Measurements from ENCODE around the gene SERAC1. TPM values are rescaled to one million over a fixed set of nuclear protein-coding genes. Genes with fewer than 3 reads are reported as not detected.

SERAC1 gene
- polyA plus RNA-seq, 1 of the 3 experiments (the other 2 are of a cell fraction) = 5.6 TPM

DNA sequence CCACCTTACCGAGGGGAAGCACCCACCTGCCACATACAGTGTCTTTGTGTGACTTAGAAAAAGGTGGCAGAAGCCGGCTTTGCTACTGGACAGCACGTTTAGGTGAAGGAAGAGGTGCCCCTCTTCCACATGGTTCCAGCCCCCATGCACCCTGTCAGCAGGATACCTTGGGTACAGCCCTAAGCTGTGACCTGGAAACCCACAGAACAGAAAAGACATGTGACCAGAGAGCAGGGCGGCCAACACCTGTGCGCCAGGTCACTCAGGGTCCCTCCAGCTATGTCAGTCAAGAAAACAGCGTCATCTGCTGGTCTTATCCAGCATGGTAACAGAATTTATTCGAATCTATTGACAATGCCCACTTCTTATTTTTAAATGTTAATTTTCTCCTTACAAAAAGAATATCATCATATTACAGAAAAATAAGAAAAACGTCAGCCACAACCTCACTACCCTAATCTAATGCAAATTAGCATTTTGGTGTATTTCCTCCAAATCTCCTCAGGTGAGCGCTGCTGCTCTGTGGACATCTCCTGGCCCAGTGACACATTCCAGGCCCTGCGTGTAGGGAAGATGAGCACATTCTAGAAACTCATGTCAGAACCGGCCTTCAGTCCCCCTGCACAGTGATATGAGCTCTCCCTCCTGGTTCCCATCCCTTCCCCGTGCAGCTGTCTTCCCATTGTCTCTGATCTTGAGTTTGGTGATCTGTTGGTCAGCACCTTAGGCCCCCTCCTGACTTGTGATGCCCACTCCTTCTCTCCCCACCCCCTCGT, 37.3 kb upstream of the SERAC1 start:
- Histone ChIP-seq H4K20me1 (ENCODE audit: insufficient read depth) (no peaks in the 10 kb centered on the region), H3K9ac (no peak overlapping the region), H3K27me3 (ENCODE audit: insufficient read depth) (no peaks in the 10 kb centered on the region), H3K27ac (ENCODE audit: low read depth in 2 of 2, low read length in 1 of 2) (no peak overlapping the region), H3K36me3 (replicated peaks in 1 of 2; ENCODE audit: control insufficient read depth in 1 of 2, insufficient read depth in 2 of 2, low read length in 1 of 2) (no peaks in the 10 kb centered on the region), H3F3A (replicated peaks; ENCODE audit: insufficient read depth) (peaks cover 16% of the 10 kb centered on the region), H2AFZ (ENCODE audit: low read depth) (no peak overlapping the region), H3K9me3 (no peaks in the 10 kb centered on the region), H3K4me3 (ENCODE audit: low read depth in 2 of 2, low read length in 1 of 2) (no peak overlapping the region), H3K79me2 (ENCODE audit: insufficient read depth) (no peaks in the 10 kb centered on the region), H3K9me2 (no peaks in the 10 kb centered on the region), H3K4me2 (no peak overlapping the region), H3K4me1 (ENCODE audit: control insufficient read depth in 1 of 2, insufficient read depth in 2 of 2, low read depth in 1 of 2, low read length in 1 of 2) (no peaks in the 10 kb centered on the region; a peak in 1 of 4 replicates)
- ChIA-PET POLR2A (no interaction called here), CTCF (interaction anchor here (0.8 to 2.2 kb wide), 9 partner anchors 9 to 513 kb away, joined by 3 to 11 read pairs (median 3); no protein-coding TSS in a partner anchor)
- 79% methylated on average over 12 of the region's 13 CpGs for WGBS (ENCODE audit: low lambda C conversion rate)
- TF ChIP-seq TEAD4 (IDR thresholded peaks at IDR 0.05; ENCODE audit: borderline replicate concordance, insufficient read depth) = no peak
- TF ChIP-seq, protein P1, sequence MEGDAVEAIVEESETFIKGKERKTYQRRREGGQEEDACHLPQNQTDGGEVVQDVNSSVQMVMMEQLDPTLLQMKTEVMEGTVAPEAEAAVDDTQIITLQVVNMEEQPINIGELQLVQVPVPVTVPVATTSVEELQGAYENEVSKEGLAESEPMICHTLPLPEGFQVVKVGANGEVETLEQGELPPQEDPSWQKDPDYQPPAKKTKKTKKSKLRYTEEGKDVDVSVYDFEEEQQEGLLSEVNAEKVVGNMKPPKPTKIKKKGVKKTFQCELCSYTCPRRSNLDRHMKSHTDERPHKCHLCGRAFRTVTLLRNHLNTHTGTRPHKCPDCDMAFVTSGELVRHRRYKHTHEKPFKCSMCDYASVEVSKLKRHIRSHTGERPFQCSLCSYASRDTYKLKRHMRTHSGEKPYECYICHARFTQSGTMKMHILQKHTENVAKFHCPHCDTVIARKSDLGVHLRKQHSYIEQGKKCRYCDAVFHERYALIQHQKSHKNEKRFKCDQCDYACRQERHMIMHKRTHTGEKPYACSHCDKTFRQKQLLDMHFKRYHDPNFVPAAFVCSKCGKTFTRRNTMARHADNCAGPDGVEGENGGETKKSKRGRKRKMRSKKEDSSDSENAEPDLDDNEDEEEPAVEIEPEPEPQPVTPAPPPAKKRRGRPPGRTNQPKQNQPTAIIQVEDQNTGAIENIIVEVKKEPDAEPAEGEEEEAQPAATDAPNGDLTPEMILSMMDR (IDR thresholded peaks at IDR 0.05) = peak; percentile 53
- TF ChIP-seq NRF1 (IDR thresholded peaks at IDR 0.05; ENCODE audit: low read depth, low read length) = no peak
- TF ChIP-seq, protein P2, sequence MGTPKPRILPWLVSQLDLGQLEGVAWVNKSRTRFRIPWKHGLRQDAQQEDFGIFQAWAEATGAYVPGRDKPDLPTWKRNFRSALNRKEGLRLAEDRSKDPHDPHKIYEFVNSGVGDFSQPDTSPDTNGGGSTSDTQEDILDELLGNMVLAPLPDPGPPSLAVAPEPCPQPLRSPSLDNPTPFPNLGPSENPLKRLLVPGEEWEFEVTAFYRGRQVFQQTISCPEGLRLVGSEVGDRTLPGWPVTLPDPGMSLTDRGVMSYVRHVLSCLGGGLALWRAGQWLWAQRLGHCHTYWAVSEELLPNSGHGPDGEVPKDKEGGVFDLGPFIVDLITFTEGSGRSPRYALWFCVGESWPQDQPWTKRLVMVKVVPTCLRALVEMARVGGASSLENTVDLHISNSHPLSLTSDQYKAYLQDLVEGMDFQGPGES (IDR thresholded peaks at IDR 0.05; ENCODE audit: low read depth, low read length) = no peak
- no peak for TF ChIP-seq TAF1 (IDR thresholded peaks at IDR 0.05; ENCODE audit: borderline replicate concordance, low read depth, low read length)
- TF ChIP-seq, protein P3, sequence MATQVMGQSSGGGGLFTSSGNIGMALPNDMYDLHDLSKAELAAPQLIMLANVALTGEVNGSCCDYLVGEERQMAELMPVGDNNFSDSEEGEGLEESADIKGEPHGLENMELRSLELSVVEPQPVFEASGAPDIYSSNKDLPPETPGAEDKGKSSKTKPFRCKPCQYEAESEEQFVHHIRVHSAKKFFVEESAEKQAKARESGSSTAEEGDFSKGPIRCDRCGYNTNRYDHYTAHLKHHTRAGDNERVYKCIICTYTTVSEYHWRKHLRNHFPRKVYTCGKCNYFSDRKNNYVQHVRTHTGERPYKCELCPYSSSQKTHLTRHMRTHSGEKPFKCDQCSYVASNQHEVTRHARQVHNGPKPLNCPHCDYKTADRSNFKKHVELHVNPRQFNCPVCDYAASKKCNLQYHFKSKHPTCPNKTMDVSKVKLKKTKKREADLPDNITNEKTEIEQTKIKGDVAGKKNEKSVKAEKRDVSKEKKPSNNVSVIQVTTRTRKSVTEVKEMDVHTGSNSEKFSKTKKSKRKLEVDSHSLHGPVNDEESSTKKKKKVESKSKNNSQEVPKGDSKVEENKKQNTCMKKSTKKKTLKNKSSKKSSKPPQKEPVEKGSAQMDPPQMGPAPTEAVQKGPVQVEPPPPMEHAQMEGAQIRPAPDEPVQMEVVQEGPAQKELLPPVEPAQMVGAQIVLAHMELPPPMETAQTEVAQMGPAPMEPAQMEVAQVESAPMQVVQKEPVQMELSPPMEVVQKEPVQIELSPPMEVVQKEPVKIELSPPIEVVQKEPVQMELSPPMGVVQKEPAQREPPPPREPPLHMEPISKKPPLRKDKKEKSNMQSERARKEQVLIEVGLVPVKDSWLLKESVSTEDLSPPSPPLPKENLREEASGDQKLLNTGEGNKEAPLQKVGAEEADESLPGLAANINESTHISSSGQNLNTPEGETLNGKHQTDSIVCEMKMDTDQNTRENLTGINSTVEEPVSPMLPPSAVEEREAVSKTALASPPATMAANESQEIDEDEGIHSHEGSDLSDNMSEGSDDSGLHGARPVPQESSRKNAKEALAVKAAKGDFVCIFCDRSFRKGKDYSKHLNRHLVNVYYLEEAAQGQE (IDR thresholded peaks at IDR 0.05; ENCODE audit: low read depth, low read length) = no peak
- TF ChIP-seq POLR2AphosphoS5 (IDR thresholded peaks at IDR 0.05; ENCODE audit: low read depth, low read length) = no peak
- peak; percentile 36; the same call in 1 of the 2 replicates for TF ChIP-seq RAD21 (IDR thresholded peaks at IDR 0.05; ENCODE audit: low read length)
- no peak for DNase-seq

Measured in SK-N-SH (cell line).